GM19455 (cell line): ENCODE results near the gene OXNAD1.

Source experiments
- ATAC-seq: cut with Tn5 transposase; IDR thresholded peaks from one replicate; pipeline ENCODE4 v1.9.1; 2021; ENCODE audit not compliant: unreplicated experiment

OXNAD1 gene

GRCh38 chr3:16354291-16354690 lies 89.3 kb downstream of the OXNAD1 start:
- no peak for ATAC-seq
